Measurements from ENCODE around the gene KLHL41. TPM values are rescaled to one million over a fixed set of nuclear protein-coding genes. Genes with fewer than 3 reads are reported as not detected.

The KLHL41 gene
- total and polyA plus RNA-seq, 10 of the 15 experiments (the other 5 are each of a cell fraction or from before 2014, with no cell fraction given): 0.03 to 0.38 (median 0.10) TPM; not detected in 3

DNA sequence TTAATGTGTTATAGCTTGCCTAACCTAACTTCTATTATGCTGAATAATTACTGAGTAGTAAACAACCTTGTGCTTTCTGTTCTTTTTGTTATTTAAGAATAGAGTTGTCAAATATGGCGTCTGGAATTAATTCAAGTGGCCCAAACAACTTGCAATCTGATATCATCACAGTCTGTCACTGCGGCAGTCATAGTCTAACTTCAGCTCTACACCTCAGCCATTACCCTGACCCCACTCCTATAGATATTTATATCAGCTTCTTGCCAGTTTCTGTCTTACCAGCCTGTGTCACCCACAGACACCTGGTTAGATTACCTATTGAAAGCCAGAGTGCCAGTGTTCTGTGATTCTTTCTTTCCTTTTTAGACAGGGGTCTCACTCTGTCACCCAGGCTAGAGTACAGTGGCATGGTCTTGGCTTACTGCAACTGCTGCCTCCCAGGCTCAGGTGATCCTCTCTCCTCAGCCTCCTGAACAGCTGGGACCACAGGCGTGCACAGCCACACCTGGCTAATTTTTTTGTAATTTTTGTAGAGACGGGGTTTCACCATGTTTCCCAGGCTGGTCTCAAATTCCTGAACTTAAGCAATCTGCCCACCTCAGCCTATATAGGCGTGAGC, 14.1 kb upstream of the KLHL41 start:
- 82% methylated on average over 5 of the region's 5 CpGs for WGBS (ENCODE audit: insufficient coverage, insufficient replicate concordance, low lambda C conversion rate, missing lambda C conversion rate)

More for the DNA sequence above, 14.1 kb upstream of the KLHL41 start:
- Histone ChIP-seq H3K9me3 (replicated peaks; ENCODE audit: control insufficient read depth, insufficient read depth, low read length) (no peaks in the 10 kb centered on the region), H2AFZ (ENCODE audit: control insufficient read depth, low read depth, low read length) (no peak overlapping the region), H3K4me3 (no peak overlapping the region), H3K36me3 (ENCODE audit: control insufficient read depth in 2 of 2, insufficient read depth in 2 of 2, low read length in 1 of 2) (no peaks in the 10 kb centered on the region), H3K27ac (ENCODE audit: control insufficient read depth, insufficient read depth) (no peak overlapping the region), H4K20me1 (ENCODE audit: control insufficient read depth, insufficient read depth) (no peaks in the 10 kb centered on the region), H3K4me1 (ENCODE audit: control insufficient read depth, insufficient read depth, low read length) (no peaks in the 10 kb centered on the region), H3K4me2 (ENCODE audit: control insufficient read depth, insufficient read depth) (no peak overlapping the region), H3K79me2 (ENCODE audit: control insufficient read depth, insufficient read depth, low read length) (no peaks in the 10 kb centered on the region), H3K9ac (ENCODE audit: control insufficient read depth, insufficient read depth, low read length) (no peak overlapping the region), H3K27me3 (replicated peaks in 1 of 2; ENCODE audit: control insufficient read depth in 2 of 2, insufficient read depth in 2 of 2, low read length in 1 of 2) (no peaks in the 10 kb centered on the region)
- no peak for ATAC-seq
- intact Hi-C loops (cut with micrococcal nuclease; ENCODE audit: unreplicated experiment) (no loop called here), in situ Hi-C loops (cut with MboI) (no loop called here)
- ChIA-PET SMC1A (ENCODE audit: uncharacterized antibody, unreplicated experiment) (no interaction called here), RAD21 (ENCODE audit: unreplicated experiment) (no interaction called here), CTCF (no interaction called here), POLR2A (no interaction called here)
- DNase-seq (ENCODE audit: low read depth, low spot score): no peak
- no TSS peak for BruUV-seq (replicated peaks)
- TF ChIP-seq ZZZ3 (IDR thresholded peaks at IDR 0.05; ENCODE audit: control insufficient read depth, insufficient read length, low read depth) (no peak), HDAC2 (IDR thresholded peaks at IDR 0.05) (no peak), KAT2A (conservative IDR thresholded peaks at IDR 0.05; ENCODE audit: control insufficient read depth, low read depth, low read length) (no peak), KLF5 (IDR thresholded peaks at IDR 0.05; ENCODE audit: partially characterized antibody) (no peak), BCL11A (IDR thresholded peaks at IDR 0.05; ENCODE audit: low read depth, low read length) (no peak), BACH1 (IDR thresholded peaks at IDR 0.05; ENCODE audit: borderline replicate concordance) (no peak), ZNF384 (IDR thresholded peaks at IDR 0.05; ENCODE audit: borderline replicate concordance, low read depth, low read length) (no peak), TCF3 (IDR thresholded peaks at IDR 0.05; ENCODE audit: borderline replicate concordance, insufficient read depth, low read depth, low read length) (no peak), NFYA (IDR thresholded peaks at IDR 0.05; ENCODE audit: borderline replicate concordance, low read depth, low read length) (no peak), MTA2 (IDR thresholded peaks at IDR 0.05; ENCODE audit: low read depth) (no peak)
- TF ChIP-seq, protein P1, sequence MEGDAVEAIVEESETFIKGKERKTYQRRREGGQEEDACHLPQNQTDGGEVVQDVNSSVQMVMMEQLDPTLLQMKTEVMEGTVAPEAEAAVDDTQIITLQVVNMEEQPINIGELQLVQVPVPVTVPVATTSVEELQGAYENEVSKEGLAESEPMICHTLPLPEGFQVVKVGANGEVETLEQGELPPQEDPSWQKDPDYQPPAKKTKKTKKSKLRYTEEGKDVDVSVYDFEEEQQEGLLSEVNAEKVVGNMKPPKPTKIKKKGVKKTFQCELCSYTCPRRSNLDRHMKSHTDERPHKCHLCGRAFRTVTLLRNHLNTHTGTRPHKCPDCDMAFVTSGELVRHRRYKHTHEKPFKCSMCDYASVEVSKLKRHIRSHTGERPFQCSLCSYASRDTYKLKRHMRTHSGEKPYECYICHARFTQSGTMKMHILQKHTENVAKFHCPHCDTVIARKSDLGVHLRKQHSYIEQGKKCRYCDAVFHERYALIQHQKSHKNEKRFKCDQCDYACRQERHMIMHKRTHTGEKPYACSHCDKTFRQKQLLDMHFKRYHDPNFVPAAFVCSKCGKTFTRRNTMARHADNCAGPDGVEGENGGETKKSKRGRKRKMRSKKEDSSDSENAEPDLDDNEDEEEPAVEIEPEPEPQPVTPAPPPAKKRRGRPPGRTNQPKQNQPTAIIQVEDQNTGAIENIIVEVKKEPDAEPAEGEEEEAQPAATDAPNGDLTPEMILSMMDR (IDR thresholded peaks at IDR 0.05 in 2 of 3, conservative IDR thresholded peaks at IDR 0.05 in 1 of 3; ENCODE audit: control insufficient read depth in 2 of 3, extremely low read depth in 1 of 3, insufficient read depth in 1 of 3, low read depth in 3 of 3, low read length in 3 of 3): no peak
- TF ChIP-seq, protein P2, sequence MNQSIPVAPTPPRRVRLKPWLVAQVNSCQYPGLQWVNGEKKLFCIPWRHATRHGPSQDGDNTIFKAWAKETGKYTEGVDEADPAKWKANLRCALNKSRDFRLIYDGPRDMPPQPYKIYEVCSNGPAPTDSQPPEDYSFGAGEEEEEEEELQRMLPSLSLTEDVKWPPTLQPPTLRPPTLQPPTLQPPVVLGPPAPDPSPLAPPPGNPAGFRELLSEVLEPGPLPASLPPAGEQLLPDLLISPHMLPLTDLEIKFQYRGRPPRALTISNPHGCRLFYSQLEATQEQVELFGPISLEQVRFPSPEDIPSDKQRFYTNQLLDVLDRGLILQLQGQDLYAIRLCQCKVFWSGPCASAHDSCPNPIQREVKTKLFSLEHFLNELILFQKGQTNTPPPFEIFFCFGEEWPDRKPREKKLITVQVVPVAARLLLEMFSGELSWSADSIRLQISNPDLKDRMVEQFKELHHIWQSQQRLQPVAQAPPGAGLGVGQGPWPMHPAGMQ (IDR thresholded peaks at IDR 0.05; ENCODE audit: borderline replicate concordance): no peak
- TF ChIP-seq, protein P3, sequence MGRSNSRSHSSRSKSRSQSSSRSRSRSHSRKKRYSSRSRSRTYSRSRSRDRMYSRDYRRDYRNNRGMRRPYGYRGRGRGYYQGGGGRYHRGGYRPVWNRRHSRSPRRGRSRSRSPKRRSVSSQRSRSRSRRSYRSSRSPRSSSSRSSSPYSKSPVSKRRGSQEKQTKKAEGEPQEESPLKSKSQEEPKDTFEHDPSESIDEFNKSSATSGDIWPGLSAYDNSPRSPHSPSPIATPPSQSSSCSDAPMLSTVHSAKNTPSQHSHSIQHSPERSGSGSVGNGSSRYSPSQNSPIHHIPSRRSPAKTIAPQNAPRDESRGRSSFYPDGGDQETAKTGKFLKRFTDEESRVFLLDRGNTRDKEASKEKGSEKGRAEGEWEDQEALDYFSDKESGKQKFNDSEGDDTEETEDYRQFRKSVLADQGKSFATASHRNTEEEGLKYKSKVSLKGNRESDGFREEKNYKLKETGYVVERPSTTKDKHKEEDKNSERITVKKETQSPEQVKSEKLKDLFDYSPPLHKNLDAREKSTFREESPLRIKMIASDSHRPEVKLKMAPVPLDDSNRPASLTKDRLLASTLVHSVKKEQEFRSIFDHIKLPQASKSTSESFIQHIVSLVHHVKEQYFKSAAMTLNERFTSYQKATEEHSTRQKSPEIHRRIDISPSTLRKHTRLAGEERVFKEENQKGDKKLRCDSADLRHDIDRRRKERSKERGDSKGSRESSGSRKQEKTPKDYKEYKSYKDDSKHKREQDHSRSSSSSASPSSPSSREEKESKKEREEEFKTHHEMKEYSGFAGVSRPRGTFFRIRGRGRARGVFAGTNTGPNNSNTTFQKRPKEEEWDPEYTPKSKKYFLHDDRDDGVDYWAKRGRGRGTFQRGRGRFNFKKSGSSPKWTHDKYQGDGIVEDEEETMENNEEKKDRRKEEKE (IDR thresholded peaks at IDR 0.05): no peak
- FAIRE-seq: no peak

Data from GM12878 (cell line).